HepG2 (cell line): ENCODE data around the gene RNPS1. TPM values are rescaled to one million over a fixed set of nuclear protein-coding genes. Genes with fewer than 3 reads are reported as not detected.

Source experiments
- AKAP8 ChIP-seq: sonication (generic); formaldehyde crosslinking; IDR thresholded peaks from 2 replicates; pipeline ENCODE4 v1.5.1; 2020; ENCODE audit warnings: mild to moderate bottlenecking, missing genetic modification reagents
- FOXM1 ChIP-seq: sonication (generic); formaldehyde crosslinking; IDR thresholded peaks from 2 replicates; pipeline ENCODE4 v1.5.0; 2020; ENCODE audit warnings: missing genetic modification reagents
- HNF4G ChIP-seq, 2 experiments: sonication (generic) in 1 of 2; formaldehyde crosslinking in 1 of 2; IDR thresholded peaks; 2 replicates each; pipeline versions ENCODE4 v1.4.0 to v1.6.1; 2011 to 2020; ENCODE audit warnings: borderline replicate concordance in 2 of 2, low read depth in 2 of 2, mild to moderate bottlenecking in 2 of 2, low read length in 1 of 2, missing genetic modification reagents in 1 of 2, moderate library complexity in 1 of 2
- MBNL3 ChIP-seq: fragments of 250-450 bp; sonication (Bioruptor Pico); conservative IDR thresholded peaks from 2 replicates; pipeline ENCODE4 v1.8.0; 2022; ENCODE audit warnings: mild to moderate bottlenecking, inconsistent platforms
- POLR2G ChIP-seq: fragments of 200-400 bp; formaldehyde crosslinking; IDR thresholded peaks from 2 replicates; pipeline ENCODE4 v1.6.1; 2018; ENCODE audit warnings: mild to moderate bottlenecking, low read depth, low read length, moderate library complexity
- SP5 ChIP-seq: IDR thresholded peaks from 2 replicates; pipeline ENCODE4 v1.6.1; 2016; ENCODE audit warnings: low read depth, borderline replicate concordance
- TRIM24 ChIP-seq: sonication (generic); formaldehyde crosslinking; IDR thresholded peaks from 2 replicates; pipeline ENCODE4 v1.8.0; 2022; ENCODE audit warnings: mild to moderate bottlenecking, missing genetic modification reagents
- ZNF292 ChIP-seq: sonication (generic); formaldehyde crosslinking; IDR thresholded peaks from 2 replicates; pipeline ENCODE4 v1.8.1; 2022; ENCODE audit warnings: mild to moderate bottlenecking, low read depth, missing genetic modification reagents, borderline replicate concordance
- ZNF546 ChIP-seq: sonication (generic); formaldehyde crosslinking; conservative IDR thresholded peaks from 2 replicates; pipeline ENCODE4 v1.8.1; 2023; ENCODE audit warnings: mild to moderate bottlenecking, missing genetic modification reagents
- ZNF672 ChIP-seq: sonication (generic); formaldehyde crosslinking; IDR thresholded peaks from 2 replicates; pipeline ENCODE4 v1.8.1; 2022; ENCODE audit warnings: missing genetic modification reagents
- ZNF761 ChIP-seq: sonication (generic); formaldehyde crosslinking; conservative IDR thresholded peaks from 2 replicates; pipeline ENCODE4 v1.4.0; 2020; ENCODE audit warnings: mild to moderate bottlenecking, missing genetic modification reagents
- polyA plus RNA-seq, 8 experiments: library from polyadenylated mRNA; depleted of rRNA in 3 of 8; stranded (reverse) in 7 of 8; unstranded in 1 of 8; fragments of >200 nt; fragmentation: Illumina TruSeq in 4 of 8; extraction: Trizol in 4 of 8; gene quantifications; 2 replicates each; pipeline versions ENCODE4 v1.2.1 to v1.2.3, GENCODE V29; 2011 to 2016; ENCODE audit warnings: low read depth in 4 of 8, missing spikeins in 1 of 8, mixed read lengths in 1 of 8; ENCODE audit not compliant: insufficient read depth in 1 of 8
- total RNA-seq, 5 experiments: library from RNA; depleted of rRNA; stranded (reverse); fragments of >200 nt; fragmentation: Illumina TruSeq; extraction: Trizol; gene quantifications; 2 replicates each; pipeline ENCODE4 v1.2.3, GENCODE V29; 2016; ENCODE audit warnings: low read depth in 1 of 5
- TF ChIP-seq, protein P1 (sequence below): sonication (generic); formaldehyde crosslinking; IDR thresholded peaks from 2 replicates; pipeline ENCODE4 v1.4.0; 2020; ENCODE audit warnings: missing genetic modification reagents, borderline replicate concordance
- TF ChIP-seq, protein P2 (sequence below): sonication (generic); formaldehyde crosslinking; IDR thresholded peaks from 2 replicates; pipeline ENCODE4 v1.8.1; 2023; ENCODE audit warnings: mild to moderate bottlenecking, missing genetic modification reagents
- TF ChIP-seq, protein P3 (sequence below): sonication (generic); formaldehyde crosslinking; IDR thresholded peaks from 2 replicates; pipeline ENCODE4 v1.5.1; 2020; ENCODE audit warnings: mild to moderate bottlenecking, missing genetic modification reagents, moderate library complexity
- TF ChIP-seq, protein P4 (sequence below): IDR thresholded peaks from 2 replicates; pipeline ENCODE4 v1.6.1; 2012; ENCODE audit warnings: inconsistent platforms
- TF ChIP-seq, protein P5 (sequence below): sonication (generic); formaldehyde crosslinking; IDR thresholded peaks from 2 replicates; pipeline ENCODE4 v1.4.0; 2020; ENCODE audit warnings: mild to moderate bottlenecking, missing genetic modification reagents

Gene RNPS1
- total and polyA plus RNA-seq, 2 of the 13 experiments (the other 11 are each of a cell fraction or from before 2014, with no cell fraction given) = 126 to 133 TPM

DNA sequence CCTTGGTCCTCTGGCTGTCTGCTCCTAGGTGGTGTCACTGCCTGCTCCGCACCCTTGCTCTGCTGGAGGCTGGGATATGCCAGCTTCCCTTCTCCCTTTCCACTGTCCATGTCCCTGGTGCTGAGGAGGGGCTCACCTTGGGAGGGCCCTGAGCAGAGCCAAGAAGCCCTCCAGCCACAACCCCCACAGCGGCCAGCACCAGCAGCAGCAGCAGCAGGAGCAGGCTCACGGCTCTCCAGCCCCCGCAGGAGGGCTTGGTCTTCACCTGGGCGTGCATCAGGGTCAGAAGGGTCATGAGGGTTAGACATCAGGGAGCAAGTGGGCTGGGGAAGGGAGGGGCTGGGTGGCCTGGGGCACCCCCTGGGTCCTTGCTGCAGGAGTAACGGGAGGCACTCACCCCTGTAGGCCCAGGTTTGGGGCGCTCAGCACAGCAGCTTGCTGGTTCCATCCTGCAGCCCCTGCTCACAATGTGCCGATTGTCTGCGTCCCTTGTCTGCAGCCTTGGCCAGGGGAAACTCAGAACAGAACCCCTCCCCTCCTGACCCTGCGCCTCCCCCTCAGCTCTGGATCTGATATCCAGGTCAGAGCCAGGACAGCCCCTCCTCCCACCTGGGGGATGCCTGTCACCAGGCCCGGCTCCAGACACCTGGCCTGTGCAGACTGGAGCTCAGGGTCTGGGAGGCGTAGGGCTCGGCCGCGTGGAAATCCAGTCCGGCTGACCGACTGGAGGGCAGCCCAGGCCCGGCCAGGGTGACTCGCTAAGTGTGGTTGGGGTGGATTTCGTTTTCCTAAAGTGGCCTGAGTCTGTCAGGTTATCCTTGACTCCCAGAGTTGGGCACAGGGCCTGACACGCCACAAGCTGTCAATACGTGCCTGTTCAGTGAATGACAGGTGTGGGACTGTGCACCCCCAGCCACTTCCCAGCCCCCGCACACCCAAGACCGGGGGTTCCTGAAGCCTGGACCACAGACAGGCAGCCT is 57.2 kb downstream of the RNPS1 start, which contains the start of gene BRICD5 (continued):
- TF ChIP-seq AKAP8 (CRISPR knock-in tag) (peak; percentile 98), TRIM24 (no peak), HNF4G (IDR thresholded peaks at IDR 0.05; ENCODE audit: borderline replicate concordance, low read depth, low read length) (no peak), HNF4G (CRISPR knock-in tag; IDR thresholded peaks at IDR 0.05; ENCODE audit: borderline replicate concordance, low read depth) (0 out of 2 replicates have a peak, but pooled peaks have one; percentile 44), ZNF672 (CRISPR knock-in tag) (0 out of 2 replicates have a peak, but pooled peaks have one; percentile 59), ZNF292 (CRISPR knock-in tag) (peak; percentile 22; the same call in 1 of the 2 replicates), MBNL3 (CRISPR knock-in tag) (no peak), POLR2G (peak; percentile 53), FOXM1 (no peak), ZNF761 (CRISPR knock-in tag) (peak; percentile 63; the same call in 1 of the 2 replicates), SP5 (peak; percentile 77; the same call in 1 of the 2 replicates), ZNF546 (CRISPR knock-in tag) (no peak)
- TF ChIP-seq, protein P1, sequence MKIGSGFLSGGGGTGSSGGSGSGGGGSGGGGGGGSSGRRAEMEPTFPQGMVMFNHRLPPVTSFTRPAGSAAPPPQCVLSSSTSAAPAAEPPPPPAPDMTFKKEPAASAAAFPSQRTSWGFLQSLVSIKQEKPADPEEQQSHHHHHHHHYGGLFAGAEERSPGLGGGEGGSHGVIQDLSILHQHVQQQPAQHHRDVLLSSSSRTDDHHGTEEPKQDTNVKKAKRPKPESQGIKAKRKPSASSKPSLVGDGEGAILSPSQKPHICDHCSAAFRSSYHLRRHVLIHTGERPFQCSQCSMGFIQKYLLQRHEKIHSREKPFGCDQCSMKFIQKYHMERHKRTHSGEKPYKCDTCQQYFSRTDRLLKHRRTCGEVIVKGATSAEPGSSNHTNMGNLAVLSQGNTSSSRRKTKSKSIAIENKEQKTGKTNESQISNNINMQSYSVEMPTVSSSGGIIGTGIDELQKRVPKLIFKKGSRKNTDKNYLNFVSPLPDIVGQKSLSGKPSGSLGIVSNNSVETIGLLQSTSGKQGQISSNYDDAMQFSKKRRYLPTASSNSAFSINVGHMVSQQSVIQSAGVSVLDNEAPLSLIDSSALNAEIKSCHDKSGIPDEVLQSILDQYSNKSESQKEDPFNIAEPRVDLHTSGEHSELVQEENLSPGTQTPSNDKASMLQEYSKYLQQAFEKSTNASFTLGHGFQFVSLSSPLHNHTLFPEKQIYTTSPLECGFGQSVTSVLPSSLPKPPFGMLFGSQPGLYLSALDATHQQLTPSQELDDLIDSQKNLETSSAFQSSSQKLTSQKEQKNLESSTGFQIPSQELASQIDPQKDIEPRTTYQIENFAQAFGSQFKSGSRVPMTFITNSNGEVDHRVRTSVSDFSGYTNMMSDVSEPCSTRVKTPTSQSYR (CRISPR knock-in tag) = peak; percentile 75
- TF ChIP-seq, protein P2, sequence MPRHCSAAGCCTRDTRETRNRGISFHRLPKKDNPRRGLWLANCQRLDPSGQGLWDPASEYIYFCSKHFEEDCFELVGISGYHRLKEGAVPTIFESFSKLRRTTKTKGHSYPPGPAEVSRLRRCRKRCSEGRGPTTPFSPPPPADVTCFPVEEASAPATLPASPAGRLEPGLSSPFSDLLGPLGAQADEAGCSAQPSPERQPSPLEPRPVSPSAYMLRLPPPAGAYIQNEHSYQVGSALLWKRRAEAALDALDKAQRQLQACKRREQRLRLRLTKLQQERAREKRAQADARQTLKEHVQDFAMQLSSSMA = 0 out of 2 replicates have a peak, but pooled peaks have one; percentile 38
- TF ChIP-seq, protein P3, sequence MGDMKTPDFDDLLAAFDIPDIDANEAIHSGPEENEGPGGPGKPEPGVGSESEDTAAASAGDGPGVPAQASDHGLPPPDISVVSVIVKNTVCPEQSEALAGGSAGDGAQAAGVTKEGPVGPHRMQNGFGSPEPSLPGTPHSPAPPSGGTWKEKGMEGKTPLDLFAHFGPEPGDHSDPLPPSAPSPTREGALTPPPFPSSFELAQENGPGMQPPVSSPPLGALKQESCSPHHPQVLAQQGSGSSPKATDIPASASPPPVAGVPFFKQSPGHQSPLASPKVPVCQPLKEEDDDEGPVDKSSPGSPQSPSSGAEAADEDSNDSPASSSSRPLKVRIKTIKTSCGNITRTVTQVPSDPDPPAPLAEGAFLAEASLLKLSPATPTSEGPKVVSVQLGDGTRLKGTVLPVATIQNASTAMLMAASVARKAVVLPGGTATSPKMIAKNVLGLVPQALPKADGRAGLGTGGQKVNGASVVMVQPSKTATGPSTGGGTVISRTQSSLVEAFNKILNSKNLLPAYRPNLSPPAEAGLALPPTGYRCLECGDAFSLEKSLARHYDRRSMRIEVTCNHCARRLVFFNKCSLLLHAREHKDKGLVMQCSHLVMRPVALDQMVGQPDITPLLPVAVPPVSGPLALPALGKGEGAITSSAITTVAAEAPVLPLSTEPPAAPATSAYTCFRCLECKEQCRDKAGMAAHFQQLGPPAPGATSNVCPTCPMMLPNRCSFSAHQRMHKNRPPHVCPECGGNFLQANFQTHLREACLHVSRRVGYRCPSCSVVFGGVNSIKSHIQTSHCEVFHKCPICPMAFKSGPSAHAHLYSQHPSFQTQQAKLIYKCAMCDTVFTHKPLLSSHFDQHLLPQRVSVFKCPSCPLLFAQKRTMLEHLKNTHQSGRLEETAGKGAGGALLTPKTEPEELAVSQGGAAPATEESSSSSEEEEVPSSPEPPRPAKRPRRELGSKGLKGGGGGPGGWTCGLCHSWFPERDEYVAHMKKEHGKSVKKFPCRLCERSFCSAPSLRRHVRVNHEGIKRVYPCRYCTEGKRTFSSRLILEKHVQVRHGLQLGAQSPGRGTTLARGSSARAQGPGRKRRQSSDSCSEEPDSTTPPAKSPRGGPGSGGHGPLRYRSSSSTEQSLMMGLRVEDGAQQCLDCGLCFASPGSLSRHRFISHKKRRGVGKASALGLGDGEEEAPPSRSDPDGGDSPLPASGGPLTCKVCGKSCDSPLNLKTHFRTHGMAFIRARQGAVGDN (CRISPR knock-in tag) = peak; percentile 60
- TF ChIP-seq, protein P4, sequence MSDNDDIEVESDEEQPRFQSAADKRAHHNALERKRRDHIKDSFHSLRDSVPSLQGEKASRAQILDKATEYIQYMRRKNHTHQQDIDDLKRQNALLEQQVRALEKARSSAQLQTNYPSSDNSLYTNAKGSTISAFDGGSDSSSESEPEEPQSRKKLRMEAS = peak; percentile 50; the same call in 1 of the 2 replicates
- TF ChIP-seq, protein P5, sequence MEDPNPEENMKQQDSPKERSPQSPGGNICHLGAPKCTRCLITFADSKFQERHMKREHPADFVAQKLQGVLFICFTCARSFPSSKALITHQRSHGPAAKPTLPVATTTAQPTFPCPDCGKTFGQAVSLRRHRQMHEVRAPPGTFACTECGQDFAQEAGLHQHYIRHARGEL = 0 out of 2 replicates have a peak, but pooled peaks have one; percentile 33
